Muscle layer of colon (tissue), 2 donors: ENCODE data around the gene ARPP21.
"Not testable (repeated sequence)": the region's sequence is repeated elsewhere in the genome, so short reads cannot be mapped to it uniquely, and the experiment has no call there.

ENCODE experiments used
- H3K27ac ChIP-seq: one replicate; pipeline ENCODE4 v1.7.0; 2013; ENCODE audit warnings: low read depth, mild to moderate bottlenecking, low read length, moderate library complexity
- H3K27me3 ChIP-seq, 2 donors: one replicate each; pipeline ENCODE4 v1.7.0; 2013; ENCODE audit warnings: low read length in 2 of 2, mild to moderate bottlenecking in 2 of 2; ENCODE audit not compliant: insufficient read depth in 2 of 2, control insufficient read depth in 1 of 2
- H3K36me3 ChIP-seq: one replicate; pipeline ENCODE4 v1.7.0; 2013; ENCODE audit warnings: mild to moderate bottlenecking, low read length; ENCODE audit not compliant: insufficient read depth
- H3K4me1 ChIP-seq: one replicate; pipeline ENCODE4 v1.7.0; 2013; ENCODE audit warnings: mild to moderate bottlenecking, low read length; ENCODE audit not compliant: insufficient read depth
- H3K4me3 ChIP-seq, 2 donors: one replicate each; pipeline ENCODE4 v1.7.0; 2013; ENCODE audit warnings: low read length in 2 of 2, low read depth in 1 of 2, mild to moderate bottlenecking in 1 of 2, moderate library complexity in 1 of 2
- H3K9ac ChIP-seq: one replicate; pipeline ENCODE4 v1.7.0; 2013; ENCODE audit warnings: low read length
- H3K9me3 ChIP-seq: one replicate; pipeline ENCODE4 v1.7.0; 2013; ENCODE audit warnings: mild to moderate bottlenecking, low read length
- donor health status: abdominal sarcoma.
- donor health status: Adenocarcinoma of cecum.

ARPP21 gene

DNA sequence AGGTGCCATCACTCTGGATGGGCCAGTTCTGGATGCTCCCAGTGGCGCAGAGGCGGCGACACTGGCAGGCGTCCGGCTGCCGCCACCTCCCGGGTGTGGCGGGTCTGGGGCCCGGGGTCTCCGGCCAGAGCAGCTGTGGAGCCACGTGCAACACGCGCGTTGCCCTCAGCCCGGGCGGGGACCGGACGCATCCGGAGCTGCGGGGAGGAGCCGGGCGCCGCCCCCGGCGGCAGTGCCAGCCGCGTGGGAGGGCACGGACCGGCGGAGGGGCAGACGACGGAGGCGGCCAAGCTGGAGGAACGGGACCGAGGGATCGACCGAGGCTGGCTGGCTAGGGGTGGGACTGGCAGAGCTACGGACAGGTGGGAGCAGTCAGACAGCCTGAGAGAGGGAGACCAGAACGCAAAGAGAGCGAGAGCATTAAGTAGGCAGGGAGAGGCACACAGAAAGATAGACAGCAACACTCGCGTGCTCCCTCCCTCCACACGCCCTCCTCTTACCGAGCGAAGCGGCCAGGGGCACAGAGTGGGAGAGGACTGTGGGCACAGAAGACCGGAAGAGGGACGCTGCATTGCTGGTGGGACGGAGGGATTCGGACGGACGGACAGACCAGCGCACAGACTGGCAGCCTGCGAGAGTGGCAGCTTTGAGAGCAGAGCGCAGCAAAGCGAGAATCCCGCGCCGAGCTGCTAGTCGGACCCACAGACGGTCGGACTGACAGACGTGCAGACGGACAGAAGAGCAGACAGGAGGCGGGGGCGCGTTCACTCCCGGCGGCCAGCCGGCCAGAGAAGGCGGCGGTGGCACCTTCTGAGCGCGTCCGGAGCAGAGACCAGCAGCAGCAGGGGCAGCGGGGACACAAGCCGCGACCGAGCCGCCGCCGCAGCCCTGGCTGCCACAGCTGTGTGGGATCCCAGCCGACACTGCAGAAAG lies at the start of gene ARPP21:
Gene ARPP21, plus strand, starts transcription at position 272 of the 933 bp plus-strand sequence. CDS start 42,227 bp downstream, outside the sequence.
- H3K27ac ChIP-seq, result no peak within 1 kb of the TSS
- peak within 1 kb of the TSS in 1 of 2 donors; percentile 24 for H3K4me3 ChIP-seq
- no peaks in the 10 kb centered on the region for H3K9me3 ChIP-seq
- H3K4me1 ChIP-seq, result no peaks in the 10 kb centered on the region
- H3K36me3 ChIP-seq, result no peaks in the 10 kb centered on the region
- no peak within 1 kb of the TSS for H3K9ac ChIP-seq
- H3K27me3 ChIP-seq, result peaks cover 8 to 19% of the 10 kb centered on the region in 2 donors

DNA sequence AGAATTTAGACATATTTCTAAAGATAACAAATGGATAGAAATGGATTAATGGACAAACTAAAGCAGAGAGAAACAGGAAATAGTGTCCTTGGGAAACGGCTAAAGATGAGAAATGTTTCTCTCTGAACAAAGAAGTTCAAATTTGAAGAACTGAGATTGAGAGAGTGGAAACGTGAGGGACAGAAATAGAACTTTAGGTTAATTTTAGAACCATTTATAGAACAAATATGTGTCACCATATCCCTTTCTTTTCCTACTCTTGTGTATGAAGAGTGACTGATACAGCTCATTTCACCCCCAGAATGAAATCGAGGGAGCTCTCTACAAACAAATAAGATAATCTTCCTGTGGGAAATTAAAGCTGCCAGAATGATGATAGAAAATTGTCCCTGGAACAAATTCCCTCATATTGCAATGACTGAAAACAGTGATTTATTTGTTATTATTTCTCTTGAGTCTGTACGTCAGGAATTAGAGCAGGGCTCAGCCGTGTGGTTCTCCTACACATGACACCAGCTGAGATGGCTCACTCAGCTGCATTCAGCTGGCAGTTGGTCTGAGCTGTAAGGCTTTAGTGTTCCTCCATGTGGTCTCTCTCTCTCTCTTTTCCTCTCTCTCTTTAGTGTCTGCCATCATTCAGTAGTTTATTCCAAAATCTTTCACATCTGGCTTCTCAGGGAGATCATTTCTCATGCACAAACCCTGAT lies 46.6 kb upstream of the ARPP21 start:
- H3K36me3 ChIP-seq, result no peaks in the 10 kb centered on the region

DNA sequence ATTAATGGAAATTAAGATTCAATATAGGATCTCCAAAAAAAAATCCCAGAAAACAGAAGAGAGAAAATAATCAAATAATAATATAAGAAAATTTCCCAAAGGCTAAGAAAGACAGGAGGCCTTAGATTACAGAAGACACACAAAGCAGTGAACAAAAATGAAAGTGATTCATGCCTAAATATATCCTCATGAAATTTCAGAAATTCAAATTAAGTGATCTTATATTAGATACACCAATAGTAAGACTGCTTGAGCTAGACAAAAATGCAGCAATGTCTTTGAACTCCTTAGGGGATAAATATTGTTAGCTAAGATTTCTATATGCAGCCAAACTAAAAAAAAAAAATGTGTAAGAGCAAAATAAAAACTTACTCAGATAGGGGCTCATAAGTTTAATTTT lies 44.6 kb upstream of the ARPP21 start:
- Histone ChIP-seq H3K4me3 (no peak overlapping the region), H3K27ac (no peak overlapping the region), H3K9ac (no peak overlapping the region), H3K4me1 (no peaks in the 10 kb centered on the region), H3K36me3 (no peaks in the 10 kb centered on the region), H3K27me3 (no peaks in the 10 kb centered on the region), H3K9me3 (no peaks in the 10 kb centered on the region)

More for the DNA sequence above, 46.6 kb upstream of the ARPP21 start:
- no peak overlapping the region for H3K9ac ChIP-seq
- no peak overlapping the region for H3K27ac ChIP-seq
- H3K27me3 ChIP-seq, result no peaks in the 10 kb centered on the region
- no peak overlapping the region for H3K4me3 ChIP-seq
- no peaks in the 10 kb centered on the region for H3K9me3 ChIP-seq
- H3K4me1 ChIP-seq, result no peaks in the 10 kb centered on the region

DNA sequence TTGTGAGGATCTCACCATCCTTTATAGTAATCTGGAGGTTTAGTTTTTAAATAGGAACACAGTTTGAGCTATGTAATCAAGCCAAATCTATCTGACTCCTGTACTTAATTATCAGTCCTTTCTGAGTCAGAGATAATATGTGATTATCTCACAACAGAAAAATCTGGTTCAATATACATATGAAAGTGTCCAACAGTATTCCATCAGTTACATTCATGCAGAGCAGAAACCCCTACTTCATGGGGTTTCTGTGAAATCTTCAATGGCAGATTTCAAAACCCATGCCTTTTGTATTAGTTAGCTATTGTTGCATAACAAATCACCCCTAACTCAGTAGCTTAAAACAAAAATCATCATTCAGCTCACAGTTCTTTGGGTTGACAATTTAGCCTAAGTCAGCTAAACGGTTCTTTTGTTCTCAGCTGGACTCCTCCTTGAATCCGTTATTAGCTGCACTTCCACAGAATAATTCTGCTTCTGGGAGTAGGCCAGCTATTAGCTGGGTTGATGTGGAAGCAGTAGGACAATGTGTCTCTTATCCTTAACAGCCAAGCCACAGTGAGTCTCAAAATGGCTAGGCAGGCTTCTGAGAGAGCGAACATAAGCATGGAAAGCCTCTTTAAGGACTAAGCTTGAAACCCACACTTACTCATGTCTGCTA lies 42.9 kb upstream of the ARPP21 start:
- no peaks in the 10 kb centered on the region for H3K36me3 ChIP-seq
- H3K4me3 ChIP-seq, result no peak overlapping the region
- no peaks in the 10 kb centered on the region for H3K4me1 ChIP-seq
- no peaks in the 10 kb centered on the region for H3K9me3 ChIP-seq
- H3K27ac ChIP-seq, result no peak overlapping the region
- no peaks in the 10 kb centered on the region for H3K27me3 ChIP-seq
- no peak overlapping the region for H3K9ac ChIP-seq

DNA sequence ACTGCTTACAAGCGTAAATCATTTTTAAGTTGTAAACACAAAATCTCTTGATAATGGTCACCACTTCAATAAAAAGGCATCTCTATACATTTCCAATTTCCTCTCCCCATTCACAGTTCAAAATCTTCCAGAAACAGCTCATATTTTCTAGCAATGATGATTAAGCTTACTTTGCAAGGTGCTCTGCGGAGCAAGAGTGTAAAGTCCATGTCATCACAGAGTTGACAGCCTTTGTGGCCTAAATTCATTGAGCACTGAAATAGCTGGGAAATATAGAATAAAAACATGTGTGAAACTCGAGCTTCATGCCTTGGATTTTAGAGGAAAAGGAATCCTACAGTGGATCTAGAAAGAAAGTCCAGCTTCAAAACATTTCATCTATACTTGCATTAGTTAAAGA lies 41.8 kb upstream of the ARPP21 start:
- no peak overlapping the region for H3K27ac ChIP-seq
- H3K4me3 ChIP-seq, result no peak overlapping the region
- H3K27me3 ChIP-seq, result no peaks in the 10 kb centered on the region
- H3K9ac ChIP-seq, result no peak overlapping the region
- H3K36me3 ChIP-seq, result no peaks in the 10 kb centered on the region
- no peaks in the 10 kb centered on the region for H3K4me1 ChIP-seq
- no peaks in the 10 kb centered on the region for H3K9me3 ChIP-seq

DNA sequence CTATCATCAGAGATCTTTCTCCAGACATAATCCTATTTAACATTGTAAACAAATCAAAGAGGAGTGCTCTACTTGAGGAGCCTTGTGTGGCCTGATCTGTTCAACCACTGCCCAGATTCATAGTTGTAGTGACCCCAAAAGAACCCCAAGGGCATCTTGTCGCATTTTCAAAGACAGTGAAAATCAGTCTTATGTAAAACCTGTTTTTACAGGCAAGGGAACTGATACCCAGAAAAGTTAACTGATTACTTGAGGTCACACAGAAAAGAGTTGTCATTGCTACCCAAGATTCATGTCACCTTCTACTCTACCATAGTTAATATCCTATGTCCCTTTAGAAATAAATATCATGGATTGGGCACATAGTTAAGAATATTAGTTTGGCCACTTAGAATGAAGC lies 40.5 kb upstream of the ARPP21 start:
- H3K9ac ChIP-seq, result no peak overlapping the region
- no peak overlapping the region for H3K27ac ChIP-seq
- H3K27me3 ChIP-seq, result no peaks in the 10 kb centered on the region
- no peaks in the 10 kb centered on the region for H3K36me3 ChIP-seq
- no peaks in the 10 kb centered on the region for H3K9me3 ChIP-seq
- H3K4me1 ChIP-seq, result no peaks in the 10 kb centered on the region
- no peak overlapping the region for H3K4me3 ChIP-seq

DNA sequence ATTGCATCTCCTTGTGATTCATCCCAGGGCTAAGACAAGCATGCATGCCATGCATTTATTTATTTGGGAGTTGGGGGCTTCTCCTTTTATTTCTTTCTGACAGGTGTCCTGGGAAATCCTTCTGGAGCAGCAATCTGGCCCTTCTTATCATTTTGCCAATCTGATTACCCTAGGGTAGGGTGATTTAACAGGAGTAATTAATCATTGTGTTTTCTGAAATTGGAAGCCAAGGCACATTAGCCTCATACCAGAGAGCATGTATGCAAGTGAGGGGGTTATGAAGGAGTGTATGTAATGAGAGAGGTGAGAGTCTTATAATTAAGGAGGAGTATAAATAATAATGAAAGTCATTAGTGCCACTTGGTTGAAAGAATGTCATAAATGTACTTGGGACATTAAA lies 37.4 kb upstream of the ARPP21 start:
- Histone ChIP-seq H3K9ac (no peak overlapping the region), H3K36me3 (no peaks in the 10 kb centered on the region), H3K4me1 (no peaks in the 10 kb centered on the region), H3K27ac (no peak overlapping the region), H3K4me3 (no peak overlapping the region), H3K9me3 (no peaks in the 10 kb centered on the region), H3K27me3 (no peaks in the 10 kb centered on the region)

DNA sequence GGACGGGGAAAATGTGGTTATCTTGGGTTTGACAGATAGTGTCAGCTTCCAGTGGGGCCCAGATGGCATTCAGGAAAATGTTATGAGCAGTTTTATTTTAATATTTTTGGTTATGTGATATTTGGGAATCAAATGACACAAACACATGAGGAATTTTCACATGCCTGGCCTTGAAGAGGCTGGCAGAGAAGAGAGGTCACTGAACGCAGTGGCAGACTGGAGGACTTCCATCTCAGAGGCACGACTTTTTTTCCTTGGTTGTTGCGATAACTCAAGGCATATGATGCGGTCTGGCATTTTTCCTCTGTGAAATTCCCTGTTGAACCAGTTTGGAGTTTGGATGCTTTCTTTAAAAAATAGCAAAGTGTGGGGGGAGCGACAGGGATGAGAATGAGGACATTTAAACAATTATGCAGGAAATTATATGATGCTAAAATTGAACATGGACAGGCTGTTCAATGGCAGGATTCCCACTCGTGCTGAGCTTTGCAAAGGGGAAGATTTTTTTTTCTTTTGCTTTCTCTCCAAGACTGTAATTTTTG lies 36.9 kb upstream of the ARPP21 start:
- Histone ChIP-seq H3K9me3 (no peaks in the 10 kb centered on the region), H3K27me3 (no peaks in the 10 kb centered on the region), H3K36me3 (no peaks in the 10 kb centered on the region), H3K4me3 (no peak overlapping the region), H3K4me1 (no peaks in the 10 kb centered on the region), H3K27ac (no peak overlapping the region), H3K9ac (no peak overlapping the region)

DNA sequence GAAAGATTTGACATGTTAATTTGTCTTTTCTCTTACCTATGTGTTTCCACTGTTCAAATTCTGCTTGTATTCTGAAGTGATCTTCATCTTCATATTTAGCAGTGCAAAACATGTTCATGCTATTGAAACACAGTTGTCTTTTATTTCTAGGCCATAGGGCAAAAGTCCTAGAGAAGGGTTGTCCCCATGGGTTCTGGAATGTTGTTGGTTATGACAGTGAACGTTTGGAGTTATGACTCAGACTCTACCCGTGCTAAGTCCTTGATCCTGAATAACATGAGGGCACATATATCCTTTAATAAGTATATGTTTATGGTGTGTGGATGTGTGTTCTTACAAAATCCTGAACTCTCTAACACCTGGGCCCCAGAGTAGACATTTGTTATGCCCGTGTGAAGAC lies 23.0 kb upstream of the ARPP21 start:
- no peaks in the 10 kb centered on the region for H3K9me3 ChIP-seq
- H3K27me3 ChIP-seq, result no peaks in the 10 kb centered on the region
- H3K9ac ChIP-seq, result no peak overlapping the region

DNA sequence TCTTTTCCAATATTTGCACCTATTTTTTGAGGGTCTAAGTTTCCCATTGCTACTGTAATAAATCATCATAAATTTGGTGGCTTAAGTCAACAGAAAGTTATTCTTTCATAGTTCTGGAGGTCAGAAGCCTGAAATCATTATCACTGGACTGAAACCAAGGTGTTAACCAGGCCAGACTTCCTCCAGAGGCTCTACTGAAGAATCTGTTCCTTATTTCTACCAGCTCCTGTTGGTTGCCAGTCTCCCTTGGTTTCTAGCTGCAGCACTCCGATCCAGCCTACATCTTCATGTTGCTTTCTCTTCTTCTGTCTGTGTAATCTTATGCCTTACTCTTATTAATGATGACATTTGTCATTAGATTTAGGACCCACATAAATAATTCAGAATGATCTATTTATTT lies 22.0 kb upstream of the ARPP21 start:
- Histone ChIP-seq H3K4me3 (no peak overlapping the region), H3K27me3 (no peaks in the 10 kb centered on the region), H3K27ac (no peak overlapping the region)

More for the DNA sequence above, 23.0 kb upstream of the ARPP21 start:
- Histone ChIP-seq H3K4me1 (no peaks in the 10 kb centered on the region), H3K4me3 (no peak overlapping the region), H3K36me3 (no peaks in the 10 kb centered on the region), H3K27ac (no peak overlapping the region)

DNA sequence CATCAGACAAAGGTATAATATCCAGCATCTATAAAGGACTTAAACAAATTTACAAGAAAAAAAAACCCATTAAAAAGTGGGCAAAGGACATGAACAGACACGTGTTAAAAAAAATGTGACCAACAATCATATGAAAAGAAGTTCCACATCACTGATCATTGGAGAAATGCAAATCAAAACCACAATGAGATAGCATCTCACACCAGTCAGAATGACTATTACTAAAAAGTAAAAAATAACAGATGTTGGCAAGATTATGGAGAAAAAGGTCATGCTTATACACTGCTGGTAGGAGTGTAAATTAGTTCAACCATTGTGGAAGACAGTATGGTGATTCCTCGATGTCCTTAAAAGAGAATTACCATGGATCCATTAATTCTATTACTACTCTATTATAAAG lies 19.1 kb upstream of the ARPP21 start:
- not testable (repeated sequence) for H3K9me3 ChIP-seq, H3K27me3 ChIP-seq, H3K9ac ChIP-seq, H3K27ac ChIP-seq, H3K4me3 ChIP-seq, H3K36me3 ChIP-seq, H3K4me1 ChIP-seq

More for the DNA sequence above, 22.0 kb upstream of the ARPP21 start:
- H3K4me1 ChIP-seq, result no peaks in the 10 kb centered on the region
- no peaks in the 10 kb centered on the region for H3K9me3 ChIP-seq
- H3K9ac ChIP-seq, result no peak overlapping the region
- H3K36me3 ChIP-seq, result no peaks in the 10 kb centered on the region
